Mesothelial cell of epicardium (in vitro differentiated cells): ENCODE measurements around the gene DNAJC16. TPM values are rescaled to one million over a fixed set of nuclear protein-coding genes. Genes with fewer than 3 reads are reported as not detected.

Experiments used
- DNase-seq, 2 experiments: peaks; one replicate each; pipeline ENCODE4 v3.0.0; 2021; ENCODE audit warnings: low spot score in 2 of 2; ENCODE audit not compliant: unreplicated experiment in 2 of 2
- H3K27ac Mint-ChIP-seq: 2 replicates; pipeline ENCODE4 v1.8.0; 2021; ENCODE audit warnings: mixed read lengths
- H3K27me3 Mint-ChIP-seq: 2 replicates; pipeline ENCODE4 v1.8.0; 2021; ENCODE audit warnings: low read depth, mixed read lengths
- H3K36me3 Mint-ChIP-seq: 2 replicates; pipeline ENCODE4 v1.8.0; 2021; ENCODE audit warnings: mixed read lengths
- H3K4me1 Mint-ChIP-seq: 2 replicates; pipeline ENCODE4 v1.8.0; 2021; ENCODE audit warnings: mixed read lengths
- H3K4me3 Mint-ChIP-seq: 2 replicates; pipeline ENCODE4 v1.8.0; 2021; ENCODE audit warnings: mild to moderate bottlenecking, moderate library complexity, mixed read lengths
- H3K9me3 Mint-ChIP-seq: 2 replicates; pipeline ENCODE4 v1.8.0; 2021; ENCODE audit warnings: mixed read lengths
- total RNA-seq: library from RNA; stranded (reverse); gene quantifications from 3 replicates; pipeline ENCODE4 v1.2.1, GENCODE V29; 2021
- TF ChIP-seq, protein P1 (sequence below): fragments of 200-600 bp; sonication (generic); IDR thresholded peaks from one replicate; pipeline ENCODE4 v1.5.0; 2021; ENCODE audit warnings: antibody characterized with exemption; ENCODE audit not compliant: unreplicated experiment

Gene DNAJC16
- total RNA-seq, 1 donor from 2014 or later, result 24.7 TPM

DNA sequence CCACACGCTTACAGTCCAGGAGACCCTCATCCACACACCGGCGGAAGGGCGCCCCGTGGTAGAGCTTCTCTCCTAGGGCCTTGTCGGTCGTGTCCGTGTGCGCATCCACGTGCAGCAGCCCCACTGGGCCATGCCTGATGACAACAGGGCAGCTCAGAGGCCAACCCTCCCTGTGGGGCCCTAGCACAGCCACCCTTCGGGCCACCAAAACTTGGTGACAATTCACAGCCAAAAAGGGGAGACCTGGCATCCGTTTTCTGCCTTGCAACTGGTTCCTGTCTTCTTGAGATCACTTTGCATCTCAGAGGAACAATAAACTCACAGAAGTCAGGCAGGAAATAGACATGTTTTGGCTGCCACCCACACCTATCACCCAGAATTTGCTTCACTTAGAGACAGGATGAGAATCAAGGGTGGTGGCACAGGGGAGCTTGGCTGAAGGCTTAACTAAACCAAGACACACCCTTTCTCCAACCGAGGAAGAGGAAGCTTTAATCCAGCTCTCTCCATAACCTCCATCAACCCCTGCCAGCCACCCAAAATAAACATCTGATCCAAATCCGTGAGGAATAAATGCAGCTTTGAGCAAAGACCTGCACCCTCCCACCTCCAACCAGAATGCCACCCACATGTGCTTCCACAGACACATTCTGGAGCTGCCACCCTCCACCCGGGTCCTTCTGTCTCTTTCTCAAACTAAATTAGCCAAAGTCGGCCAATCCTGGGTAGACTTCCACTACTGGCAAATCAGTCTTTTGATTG lies 52.5 kb downstream of the DNAJC16 start:
- Mint-ChIP-seq H3K27ac (no peak overlapping the region), H3K4me3 (no peak overlapping the region), H3K36me3 (no peaks in the 10 kb centered on the region), H3K27me3 (no peaks in the 10 kb centered on the region), H3K4me1 (no peaks in the 10 kb centered on the region), H3K9me3 (no peaks in the 10 kb centered on the region)
- no peak for DNase-seq
- TF ChIP-seq, protein P1, sequence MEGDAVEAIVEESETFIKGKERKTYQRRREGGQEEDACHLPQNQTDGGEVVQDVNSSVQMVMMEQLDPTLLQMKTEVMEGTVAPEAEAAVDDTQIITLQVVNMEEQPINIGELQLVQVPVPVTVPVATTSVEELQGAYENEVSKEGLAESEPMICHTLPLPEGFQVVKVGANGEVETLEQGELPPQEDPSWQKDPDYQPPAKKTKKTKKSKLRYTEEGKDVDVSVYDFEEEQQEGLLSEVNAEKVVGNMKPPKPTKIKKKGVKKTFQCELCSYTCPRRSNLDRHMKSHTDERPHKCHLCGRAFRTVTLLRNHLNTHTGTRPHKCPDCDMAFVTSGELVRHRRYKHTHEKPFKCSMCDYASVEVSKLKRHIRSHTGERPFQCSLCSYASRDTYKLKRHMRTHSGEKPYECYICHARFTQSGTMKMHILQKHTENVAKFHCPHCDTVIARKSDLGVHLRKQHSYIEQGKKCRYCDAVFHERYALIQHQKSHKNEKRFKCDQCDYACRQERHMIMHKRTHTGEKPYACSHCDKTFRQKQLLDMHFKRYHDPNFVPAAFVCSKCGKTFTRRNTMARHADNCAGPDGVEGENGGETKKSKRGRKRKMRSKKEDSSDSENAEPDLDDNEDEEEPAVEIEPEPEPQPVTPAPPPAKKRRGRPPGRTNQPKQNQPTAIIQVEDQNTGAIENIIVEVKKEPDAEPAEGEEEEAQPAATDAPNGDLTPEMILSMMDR, result no peak

DNA sequence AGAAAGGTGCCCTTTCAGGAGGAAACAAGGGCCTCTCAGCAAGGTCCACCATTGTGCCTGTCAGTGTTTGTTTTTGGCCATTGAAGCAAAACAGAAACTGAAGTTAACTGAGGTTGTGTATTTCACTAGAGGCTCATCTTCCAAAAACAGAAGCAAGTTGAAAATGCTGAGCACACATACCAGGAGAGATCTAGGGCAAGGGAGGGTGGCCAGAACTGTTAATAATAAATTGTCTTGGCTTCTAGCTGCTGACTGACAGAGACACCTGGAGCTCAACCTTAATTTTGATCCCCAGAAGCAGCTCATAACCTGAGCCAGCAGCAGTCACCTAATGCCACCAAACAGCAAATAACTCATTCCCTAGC lies 53.0 kb downstream of the DNAJC16 start:
- Mint-ChIP-seq H3K27ac (no peak overlapping the region), H3K4me3 (no peak overlapping the region), H3K27me3 (no peaks in the 10 kb centered on the region), H3K4me1 (no peaks in the 10 kb centered on the region), H3K9me3 (no peaks in the 10 kb centered on the region), H3K36me3 (no peaks in the 10 kb centered on the region)
- TF ChIP-seq, protein P1, result no peak
- DNase-seq, result no peak

DNA sequence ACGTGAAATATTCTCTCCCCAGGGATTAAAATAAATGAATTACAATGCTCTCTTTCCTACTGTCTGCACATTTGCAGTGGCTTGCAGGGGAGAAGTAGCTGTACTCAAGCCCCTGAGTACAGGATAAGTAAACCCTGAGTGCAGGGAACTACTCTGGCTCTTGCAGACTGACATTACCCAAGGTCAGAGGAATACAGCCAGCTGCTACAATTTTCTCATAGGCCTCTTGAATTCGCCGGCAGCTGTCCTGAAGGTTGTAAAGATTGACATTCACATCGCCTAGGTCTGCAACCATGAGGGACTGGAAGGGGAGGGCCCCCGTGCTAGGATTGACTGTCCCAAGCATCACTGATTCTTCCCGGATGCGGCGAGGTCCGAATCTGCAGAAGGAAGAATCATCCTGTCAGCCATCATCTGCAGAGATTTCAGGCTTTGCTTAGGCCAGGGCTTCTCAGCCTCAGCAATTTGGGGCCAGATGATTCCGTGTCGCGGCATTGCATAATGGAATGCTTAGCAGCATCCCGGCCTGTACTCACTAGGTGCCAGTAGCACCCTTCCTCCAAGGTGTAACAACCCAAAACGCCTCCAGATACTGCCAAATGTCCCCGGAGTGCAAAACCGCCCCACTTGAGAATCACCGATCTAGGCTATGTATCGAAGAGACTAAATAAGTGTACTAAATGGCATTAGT lies 56.5 kb downstream of the DNAJC16 start:
- Mint-ChIP-seq H3K36me3 (no peaks in the 10 kb centered on the region), H3K4me1 (no peaks in the 10 kb centered on the region), H3K27me3 (peaks cover 4% of the 10 kb centered on the region), H3K9me3 (no peaks in the 10 kb centered on the region), H3K4me3 (peak overlapping the region; percentile 35), H3K27ac (no peak overlapping the region)
- TF ChIP-seq, protein P1, result no peak
- DNase-seq, result no peak

DNA sequence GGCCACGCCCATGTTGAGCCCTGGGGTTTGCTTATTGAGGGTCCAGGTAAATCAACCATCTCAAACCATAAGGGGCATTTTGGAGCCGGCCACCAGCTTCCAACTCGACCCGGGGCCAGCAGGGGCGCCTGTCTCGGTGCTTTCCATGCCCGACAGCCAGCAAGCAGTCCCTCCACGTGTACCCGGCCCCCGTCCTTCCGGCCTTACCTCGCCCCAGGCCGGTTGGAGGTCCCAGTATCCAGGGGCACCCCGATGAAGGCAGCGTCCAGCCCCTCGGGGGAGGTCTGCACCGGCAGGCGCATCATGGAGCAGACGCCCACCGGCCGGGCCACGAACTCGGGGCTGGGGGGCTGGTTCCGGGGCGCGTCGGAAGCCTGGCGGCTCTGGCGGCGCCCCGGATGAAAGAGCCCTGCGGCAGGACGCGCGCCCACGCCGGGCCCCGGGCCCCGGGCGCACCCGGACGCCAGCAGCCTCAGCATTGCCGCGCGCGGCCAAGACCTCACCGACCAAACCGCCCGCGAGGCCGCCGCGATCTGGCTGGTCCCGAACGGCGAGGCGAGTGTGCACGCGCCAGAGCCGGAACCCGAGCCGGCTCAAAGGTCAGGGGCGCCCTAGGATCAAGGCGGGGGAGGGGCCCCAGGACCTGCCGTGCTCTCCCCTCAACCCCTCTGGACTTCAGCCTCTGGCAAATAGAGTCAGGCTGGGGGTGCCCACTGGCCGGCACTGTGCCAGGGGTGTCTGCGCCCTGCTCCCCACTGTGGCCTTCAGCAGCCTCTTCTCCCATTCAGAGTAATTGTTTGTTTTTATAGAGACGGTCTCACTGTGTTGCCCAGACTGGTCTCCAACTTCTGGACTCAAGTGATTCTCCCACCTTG lies 58.1 kb downstream of the DNAJC16 start, which contains the start of gene AGMAT:
TSS of gene AGMAT (minus strand) at position 563 of the 875 bp plus-strand sequence. CDS start at position 479, 84 bp downstream.
- Mint-ChIP-seq H3K36me3 (no peaks in the 10 kb centered on the region), H3K4me3 (peak within 1 kb of the TSS; percentile 65), H3K9me3 (no peaks in the 10 kb centered on the region), H3K4me1 (no peaks in the 10 kb centered on the region), H3K27ac (no peak within 1 kb of the TSS), H3K27me3 (peaks cover 4% of the 10 kb centered on the region)
- TF ChIP-seq, protein P1, result no peak
- DNase-seq, result peak in 1 of 2 experiments; percentile 48

DNA sequence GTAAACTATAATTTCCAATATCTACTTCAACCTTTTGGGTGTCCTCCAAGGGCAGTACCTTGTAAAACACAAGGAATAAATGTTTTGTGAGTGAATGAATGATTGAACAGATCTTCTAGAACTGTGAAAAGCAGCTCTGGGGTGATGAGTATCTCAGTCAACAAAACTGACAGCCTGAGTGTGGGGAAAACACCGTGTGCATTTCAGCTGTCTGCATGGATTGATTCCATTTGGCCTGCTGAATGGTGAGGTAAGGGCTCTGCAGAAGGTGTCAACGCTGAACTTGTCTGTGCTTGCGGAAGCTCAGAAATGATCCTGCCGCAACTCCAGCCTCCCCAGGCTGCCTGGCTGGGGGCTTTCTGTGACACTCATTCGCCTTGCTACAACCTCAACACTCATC lies 65.6 kb downstream of the DNAJC16 start:
- Mint-ChIP-seq H3K9me3 (no peaks in the 10 kb centered on the region), H3K27me3 (peaks cover 13% of the 10 kb centered on the region), H3K4me3 (no peak overlapping the region), H3K27ac (no peak overlapping the region), H3K4me1 (no peaks in the 10 kb centered on the region), H3K36me3 (no peaks in the 10 kb centered on the region)
- TF ChIP-seq, protein P1, result no peak
- no peak for DNase-seq
